Stimulated activated CD4-positive, alpha-beta T cell treated with anti-CD3 and anti-CD28 coated beads, Interleukin-4, amount 100 ng/mL, for 4 hours (primary cell): ENCODE measurements around the gene RBM19.
A peak's percentile ranks its signal among the peaks of the same experiment; 100 is the strongest.
"Not testable (repeated sequence)": the region's sequence is repeated elsewhere in the genome, so short reads cannot be mapped to it uniquely, and the experiment has no call there.

Experiments
- DNase-seq, 2 experiments: peaks; one replicate each; pipeline ENCODE4 v3.0.0-alpha.2; 2020

Gene RBM19

GRCh38 chr12:113930249-113930648, 35.9 kb downstream of the RBM19 start:
- no peak for DNase-seq

- no peak for DNase-seq
Measured at GRCh38 chr12:113929312-113929989, 36.7 kb downstream of the RBM19 start.

GRCh38 chr12:113926788-113927187, 39.3 kb downstream of the RBM19 start:
- DNase-seq: no peak

- no peak for DNase-seq
Measured at GRCh38 chr12:113924341-113924740, 41.8 kb downstream of the RBM19 start.

- no peak for DNase-seq
Measured at GRCh38 chr12:113923251-113923650, 42.9 kb downstream of the RBM19 start.

GRCh38 chr12:113921430-113921829, 44.7 kb downstream of the RBM19 start:
- no peak for DNase-seq

GRCh38 chr12:113919791-113920190, 46.3 kb downstream of the RBM19 start:
- DNase-seq: no peak

- DNase-seq: no peak
Measured at GRCh38 chr12:113918306-113918705, 47.8 kb downstream of the RBM19 start.

- no peak for DNase-seq
Measured at GRCh38 chr12:113917393-113917792, 48.7 kb downstream of the RBM19 start.

GRCh38 chr12:113914806-113915205, 51.3 kb downstream of the RBM19 start:
- no peak for DNase-seq

- no peak for DNase-seq
Measured at GRCh38 chr12:113914176-113914575, 51.9 kb downstream of the RBM19 start.

- DNase-seq: peak; percentile 25 to 38
Measured at GRCh38 chr12:113912760-113913329, 53.3 kb downstream of the RBM19 start.

- no peak for DNase-seq
Measured at GRCh38 chr12:113911971-113912759, 54.0 kb downstream of the RBM19 start.

- DNase-seq: no peak
Measured at GRCh38 chr12:113910751-113911272, 55.3 kb downstream of the RBM19 start.

GRCh38 chr12:113909776-113910420, 56.2 kb downstream of the RBM19 start:
- DNase-seq: no peak

- DNase-seq: no peak
Measured at GRCh38 chr12:113908584-113909100, 57.5 kb downstream of the RBM19 start.

- DNase-seq: no peak
Measured at GRCh38 chr12:113907446-113908180, 58.5 kb downstream of the RBM19 start.

- no peak for DNase-seq
Measured at GRCh38 chr12:113906411-113907200, 59.5 kb downstream of the RBM19 start.

- no peak for DNase-seq
Measured at GRCh38 chr12:113905829-113906228, 60.3 kb downstream of the RBM19 start.

- no peak for DNase-seq
Measured at GRCh38 chr12:113903381-113903863, 62.7 kb downstream of the RBM19 start.

- DNase-seq: not testable (repeated sequence)
Measured at GRCh38 chr12:113901319-113901718, 64.8 kb downstream of the RBM19 start.
